TTC549 (cell line): ENCODE measurements around the gene JMJD7.

ENCODE experiments used
- FAIRE-seq: peaks from 2 replicates; lab custom pipeline; 2012; peaks lifted over from hg19 to GRCh38; lab: Jason Lieb, UNC

The JMJD7 gene

DNA sequence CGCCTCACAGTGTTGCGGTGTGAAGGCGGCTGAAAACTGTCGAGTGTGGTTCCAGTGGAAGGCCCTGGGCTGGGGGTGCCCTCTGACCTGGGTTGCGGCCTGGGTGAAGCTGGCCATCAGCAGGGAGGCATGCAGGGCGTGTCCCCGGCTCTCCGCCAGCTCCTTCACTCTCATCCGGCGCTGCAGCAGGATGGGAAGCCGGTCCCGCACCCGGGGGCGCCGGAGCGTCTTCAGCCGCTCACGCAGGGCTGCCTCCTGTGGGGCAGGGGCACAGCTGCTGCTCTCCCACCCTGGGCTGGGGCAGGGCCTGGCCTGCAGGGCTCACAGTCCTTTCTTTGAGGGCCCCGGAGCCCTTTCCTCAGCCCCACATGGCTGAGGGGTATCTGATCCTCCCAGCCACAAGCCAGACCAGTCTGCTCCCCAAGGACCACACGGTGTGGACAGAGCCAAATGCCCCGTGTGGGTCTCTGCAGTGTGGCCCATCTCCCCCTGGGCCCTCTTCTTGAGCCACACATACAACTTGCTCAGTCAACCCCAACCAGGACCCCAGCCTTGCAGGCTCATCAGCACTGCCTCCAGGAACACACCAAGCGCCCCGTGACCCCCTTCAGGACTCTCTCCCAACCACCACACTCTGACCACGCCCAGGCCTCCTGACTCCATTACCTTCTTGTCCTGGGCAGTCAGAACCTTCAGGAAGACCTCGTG lies 39.1 kb downstream of the JMJD7 start:
- FAIRE-seq = no peak

DNA sequence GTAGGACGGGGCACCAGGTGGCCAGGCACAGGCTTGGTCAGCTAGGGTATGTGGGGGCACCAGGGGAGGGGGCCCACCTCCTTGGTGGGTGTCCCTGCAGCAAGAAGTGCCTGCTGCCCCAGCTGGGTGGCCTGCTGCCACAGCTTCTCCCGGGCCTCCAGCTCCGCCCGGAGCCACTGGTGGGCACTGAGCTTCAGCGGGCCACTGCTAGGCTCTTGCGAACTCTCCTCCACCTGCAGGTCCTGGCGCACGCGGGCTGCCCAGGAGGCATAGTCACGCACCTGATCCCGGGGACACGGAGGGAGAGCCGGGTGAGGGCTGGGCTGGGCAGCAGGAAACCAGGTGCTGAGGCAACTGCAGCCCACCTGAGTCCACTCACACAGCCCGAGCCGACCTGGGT lies 40.4 kb downstream of the JMJD7 start:
- no peak for FAIRE-seq

DNA sequence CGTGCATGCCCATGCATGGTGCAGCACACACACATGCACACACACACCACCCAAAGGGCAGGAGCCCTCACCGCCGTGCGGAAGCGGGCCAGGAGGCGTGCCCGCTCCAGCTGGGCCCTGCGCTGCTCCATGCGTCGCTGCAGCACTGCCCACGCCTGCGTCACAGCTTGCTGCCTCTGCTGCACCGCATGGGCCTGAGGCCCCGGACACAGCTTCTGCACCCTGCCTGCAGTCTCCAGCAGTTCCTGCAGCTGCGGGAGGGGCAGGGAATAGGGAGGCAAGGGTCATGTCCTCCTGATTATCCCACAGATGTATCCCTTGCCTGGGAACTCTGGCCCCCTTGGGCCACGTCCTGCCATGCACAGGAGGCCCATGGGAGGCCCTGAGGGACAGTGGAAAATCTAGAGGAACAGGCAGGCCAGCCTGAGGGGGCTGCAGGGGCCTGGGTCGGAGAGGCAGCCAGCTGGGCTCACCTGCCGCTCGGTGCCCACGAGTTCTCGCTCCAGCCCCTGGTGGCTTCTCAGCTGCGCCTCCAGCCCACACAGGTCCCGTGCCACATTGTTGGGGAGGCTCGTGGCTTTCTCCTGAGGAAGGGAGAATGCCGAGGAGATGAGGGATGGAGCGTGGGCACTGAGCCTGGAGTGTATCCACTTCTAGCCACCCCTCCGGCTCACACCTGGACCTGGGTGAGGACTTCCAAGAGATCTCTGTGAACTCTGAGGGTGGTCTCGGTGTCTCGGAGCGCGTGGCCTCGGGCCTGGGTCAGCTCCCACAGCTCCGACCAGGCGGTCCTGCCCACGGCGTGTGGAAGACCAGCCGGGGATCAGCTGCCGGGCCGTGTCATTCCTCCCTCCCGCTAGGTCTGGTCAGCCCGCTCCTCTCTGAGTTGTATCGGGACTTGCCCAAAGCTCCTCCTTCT lies 42.1 kb downstream of the JMJD7 start:
- FAIRE-seq = no peak

DNA sequence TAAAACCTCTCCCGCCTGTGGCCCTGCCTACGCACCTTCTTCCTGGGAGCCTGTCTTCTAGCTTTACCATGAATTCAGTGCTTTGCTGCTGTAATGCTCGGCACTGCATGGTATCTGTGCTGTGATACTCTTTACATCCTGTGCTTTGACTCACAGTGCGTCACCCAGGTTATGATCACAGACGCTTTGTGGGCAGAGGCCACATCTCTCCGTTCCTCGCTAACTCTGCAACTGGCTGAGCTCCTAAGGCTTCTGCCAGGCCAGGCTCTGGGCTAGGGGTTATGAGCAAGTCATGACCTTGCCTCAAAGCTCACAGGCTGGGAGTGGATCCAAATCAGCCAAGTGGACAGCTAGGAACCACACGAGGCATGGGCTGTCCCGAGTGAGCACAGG lies 42.8 kb downstream of the JMJD7 start:
- no peak for FAIRE-seq

DNA sequence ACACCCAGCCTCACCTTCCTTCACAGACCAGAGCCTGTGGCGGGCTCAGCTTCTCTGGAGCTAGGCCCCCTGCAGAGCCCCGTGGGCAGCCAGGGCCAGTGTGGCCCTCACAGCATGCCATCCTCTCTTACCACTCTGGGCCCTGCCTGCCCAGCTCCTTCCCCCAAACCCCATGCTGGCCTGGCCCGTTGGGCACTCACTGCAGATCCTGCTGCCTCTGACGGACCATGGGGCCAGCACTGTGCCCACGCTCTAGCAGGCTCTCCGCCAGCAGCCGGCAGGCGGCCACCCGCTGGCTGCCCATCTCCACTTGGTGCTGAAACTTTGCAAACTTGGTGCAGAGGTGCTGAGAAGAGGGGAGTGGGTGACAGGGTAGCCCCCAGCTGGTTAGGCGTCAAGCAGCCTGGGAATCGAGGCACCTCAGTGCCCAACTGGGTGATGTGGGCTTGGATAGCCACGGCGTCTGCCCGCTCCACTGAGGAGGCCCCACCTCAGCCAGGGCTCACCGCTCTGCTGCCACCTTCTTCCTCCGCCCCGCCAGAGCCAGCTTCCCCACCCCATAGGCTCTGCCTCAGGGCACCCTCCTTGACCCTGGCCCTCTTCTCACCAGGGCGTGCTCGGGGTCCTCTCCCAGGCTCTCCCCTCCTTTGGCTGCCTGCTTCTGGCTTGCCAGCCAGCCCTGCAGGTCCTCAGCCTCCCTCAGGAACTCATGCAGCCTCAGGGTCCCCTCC lies 43.4 kb downstream of the JMJD7 start:
- FAIRE-seq = no peak

DNA sequence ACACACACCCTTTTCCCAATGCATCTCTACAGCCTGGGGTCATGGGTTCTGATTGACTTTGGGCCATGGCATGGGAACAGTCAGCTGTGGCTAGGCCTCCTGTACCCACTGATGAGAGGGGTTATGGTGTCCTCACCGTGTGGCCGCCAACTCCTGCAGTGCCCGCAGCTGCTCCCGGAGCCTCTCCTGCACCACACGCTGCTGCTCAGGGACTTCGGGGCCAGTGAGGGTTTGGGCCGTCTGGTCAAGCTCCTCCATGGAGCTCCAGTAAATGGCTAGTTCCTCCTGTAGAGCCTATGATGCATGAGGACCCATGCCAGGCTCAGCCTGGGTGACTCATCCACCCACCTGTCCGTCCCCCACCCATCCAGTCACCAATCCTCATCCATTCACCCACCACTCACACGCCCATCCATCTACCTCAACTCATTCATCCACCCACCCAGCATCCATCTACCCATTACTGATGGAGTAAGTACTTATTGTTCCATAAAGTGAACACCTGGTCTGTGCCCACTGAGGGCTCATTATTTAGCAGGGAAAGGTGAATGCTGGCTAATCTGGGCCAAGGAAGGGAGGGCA lies 44.4 kb downstream of the JMJD7 start:
- FAIRE-seq = no peak

DNA sequence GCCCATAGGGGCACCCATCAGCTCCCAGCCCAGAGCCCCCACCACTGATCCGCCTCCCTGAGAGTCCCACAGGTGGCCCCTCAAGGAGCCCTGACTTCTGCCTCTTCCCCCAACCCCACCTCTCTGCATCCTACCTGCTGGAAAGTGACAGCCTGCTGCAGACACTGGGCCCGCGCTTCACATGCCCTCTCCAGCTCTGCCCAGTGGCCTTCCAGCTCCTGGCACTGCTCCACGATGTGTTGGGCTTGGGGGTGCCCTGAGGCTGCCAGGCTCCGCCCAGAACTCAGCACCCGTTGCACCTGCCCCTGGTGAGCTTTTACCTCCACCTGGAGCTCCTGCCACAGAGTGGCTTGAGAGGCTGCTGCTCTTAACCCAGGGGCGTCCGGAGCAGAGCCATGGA lies 45.8 kb downstream of the JMJD7 start:
- no peak for FAIRE-seq

DNA sequence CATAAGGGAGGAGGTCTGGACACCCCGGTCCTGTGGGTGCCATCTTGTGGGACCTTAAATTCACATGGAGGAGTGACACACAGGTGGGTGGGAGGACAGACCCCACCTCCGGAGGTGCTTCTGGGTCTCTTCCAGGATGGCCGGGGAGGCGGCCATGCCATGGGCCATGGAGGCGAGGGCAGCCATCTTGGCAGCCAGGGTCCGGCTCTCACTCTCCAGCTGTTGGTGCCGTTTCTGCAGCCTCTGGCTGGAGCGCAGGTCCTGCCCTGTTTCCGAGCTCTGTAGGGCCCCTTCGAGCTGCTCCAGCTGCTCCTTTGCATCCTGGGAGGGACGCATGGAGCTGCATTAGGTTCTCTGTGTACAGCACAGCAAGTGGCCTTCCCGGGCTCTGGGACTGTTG lies 46.8 kb downstream of the JMJD7 start:
- FAIRE-seq = no peak

DNA sequence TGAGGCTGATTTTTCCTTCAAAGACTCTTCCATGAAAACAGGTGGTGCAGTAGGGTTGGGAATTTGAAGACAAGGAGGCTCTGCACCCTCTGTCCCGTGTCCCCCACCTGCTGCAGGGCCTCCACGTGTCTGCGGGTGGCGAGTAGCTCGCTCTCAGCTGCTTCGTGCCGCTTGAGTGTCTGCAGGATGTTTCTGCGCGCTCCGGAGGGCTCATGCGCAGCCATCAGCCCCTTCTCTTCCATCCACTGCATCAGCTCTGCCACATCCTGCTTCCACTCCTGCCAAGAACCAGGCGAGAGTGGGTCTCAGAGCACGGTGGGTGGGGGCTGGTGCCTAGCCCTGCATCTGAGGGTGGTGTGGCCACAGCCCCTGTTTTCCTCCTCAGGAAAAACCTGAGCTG lies 48.1 kb downstream of the JMJD7 start:
- no peak for FAIRE-seq

DNA sequence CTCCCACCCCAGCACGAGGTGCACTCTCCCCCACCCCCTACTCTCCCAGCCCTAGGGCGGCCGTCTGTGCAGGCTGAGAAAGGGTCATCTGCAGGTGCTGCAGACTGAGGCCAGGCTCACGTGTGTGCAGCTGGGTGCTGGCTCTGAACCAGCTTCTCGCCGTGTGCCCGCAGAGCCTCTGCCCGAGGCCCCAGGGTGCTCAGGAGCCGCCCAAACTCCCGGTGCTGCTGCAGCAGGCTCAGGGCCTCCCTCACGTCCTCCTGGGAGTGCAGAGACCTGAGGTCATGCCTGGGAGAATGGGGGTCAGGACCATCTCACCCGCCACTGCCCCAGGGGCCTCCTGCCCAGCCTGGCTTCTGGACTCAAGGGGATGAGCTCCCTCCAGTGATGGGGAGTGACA lies 48.8 kb downstream of the JMJD7 start:
- no peak for FAIRE-seq

DNA sequence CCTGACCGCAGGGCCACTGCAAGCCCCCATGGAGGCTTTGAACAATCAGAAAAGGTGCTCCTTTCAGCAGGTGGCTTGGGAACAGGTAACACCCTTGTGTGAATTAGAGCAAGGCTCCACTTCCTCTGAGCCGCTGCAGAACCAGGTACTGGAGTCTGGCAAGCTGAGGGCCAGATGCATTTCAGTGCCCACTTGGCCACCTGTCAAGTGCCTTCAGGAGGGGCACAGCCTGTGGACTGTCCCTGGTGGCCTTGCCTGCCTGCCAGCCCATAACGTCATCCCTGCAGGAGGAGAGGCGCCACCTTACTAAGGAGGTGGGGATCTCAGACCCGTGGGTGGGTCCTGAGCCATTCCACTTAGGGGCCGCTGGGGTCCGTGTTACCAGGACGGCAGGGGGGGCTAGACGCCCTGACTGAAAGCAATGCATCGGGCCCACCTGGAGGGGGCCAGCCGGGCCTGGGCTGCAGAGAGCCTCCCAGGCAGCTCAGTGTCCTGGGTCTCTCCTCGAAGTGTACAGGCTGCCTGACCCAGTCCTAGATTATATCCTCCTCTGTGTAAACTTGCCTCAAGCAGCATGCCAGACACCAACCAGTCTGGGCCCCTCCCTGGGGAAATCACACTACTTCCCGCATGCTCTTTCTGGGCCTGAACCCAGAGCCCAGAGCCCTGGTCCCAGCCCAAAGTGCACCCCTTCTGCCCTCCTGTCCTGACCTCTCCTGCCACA lies 49.9 kb downstream of the JMJD7 start:
- no peak for FAIRE-seq

DNA sequence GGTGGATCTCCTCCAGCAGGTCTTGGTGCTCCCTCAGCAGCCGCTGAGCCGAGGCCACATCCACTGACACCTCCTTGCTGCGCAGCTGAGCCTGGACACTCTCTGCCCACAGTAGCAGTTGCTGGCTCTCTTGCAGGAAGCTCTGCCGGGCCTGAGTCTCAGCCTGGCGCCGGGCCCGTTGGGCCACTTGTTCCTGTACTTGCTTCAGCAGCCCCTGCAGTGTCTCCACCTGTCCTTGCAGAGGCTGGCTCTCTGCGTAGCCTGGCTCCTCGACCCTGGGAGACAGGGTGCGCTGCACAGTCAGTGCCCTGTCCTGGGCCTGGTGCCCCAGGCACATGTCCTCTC lies 50.4 kb downstream of the JMJD7 start:
- no peak for FAIRE-seq

DNA sequence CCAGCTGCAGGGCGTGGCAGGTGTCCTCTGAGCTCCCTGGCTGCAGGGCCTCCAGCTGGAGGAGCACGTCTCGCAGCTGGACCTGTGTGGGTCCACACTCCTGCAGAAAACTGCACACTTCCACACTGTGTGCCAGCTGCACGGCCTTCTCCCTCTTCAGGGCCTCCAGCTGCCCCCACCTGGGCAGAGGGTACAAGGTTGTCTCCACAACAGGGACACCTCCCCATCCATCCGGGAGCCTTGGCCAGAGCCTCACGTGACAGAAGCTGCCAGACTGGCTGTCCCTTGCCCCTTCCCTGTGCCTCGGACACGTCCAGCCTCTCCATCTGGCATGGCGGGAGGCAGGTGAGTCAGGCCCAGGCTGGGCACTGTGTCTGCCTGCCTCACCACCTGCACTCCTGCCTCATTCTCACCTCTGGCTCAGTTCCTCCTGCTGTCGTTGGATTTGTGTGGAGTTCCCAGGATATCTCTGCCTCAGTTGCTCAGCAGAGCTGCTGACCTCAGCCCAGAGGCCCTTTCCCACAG lies 51.5 kb downstream of the JMJD7 start:
- FAIRE-seq = no peak

DNA sequence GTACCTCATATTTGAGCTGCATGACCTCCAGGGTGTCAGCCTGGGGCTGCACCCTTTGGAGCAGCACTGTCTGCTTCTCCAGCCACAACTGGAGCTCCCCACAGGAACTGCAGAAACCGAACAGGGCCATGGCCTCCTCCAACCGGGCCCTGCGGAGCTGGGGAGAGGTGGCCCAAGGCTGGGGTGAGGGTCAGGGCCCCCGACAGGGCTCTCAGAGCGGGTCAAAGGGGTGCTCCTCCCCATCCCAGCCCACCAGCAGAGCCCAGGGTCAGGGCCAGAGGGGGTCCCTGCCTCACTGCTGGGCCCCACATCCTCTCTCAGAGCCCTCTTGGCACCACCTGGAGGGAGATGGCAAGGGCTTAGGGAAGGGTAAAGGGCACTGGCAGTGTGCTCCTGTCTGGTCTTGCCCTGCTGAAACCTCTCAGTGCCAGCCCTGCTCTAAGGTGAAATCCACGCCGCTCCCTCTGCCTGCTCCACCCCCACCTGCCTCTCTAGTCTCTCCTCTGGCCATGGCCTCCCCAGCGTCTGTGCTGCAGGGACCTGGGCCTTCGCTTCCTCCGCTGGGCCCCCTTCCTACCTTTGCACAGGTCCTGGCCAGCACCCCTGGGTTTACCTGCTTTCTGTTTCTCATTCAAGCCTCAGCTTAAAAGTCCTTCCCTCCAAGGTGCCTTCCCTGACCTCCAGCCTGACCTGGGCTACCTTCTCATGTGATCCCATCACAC lies 52.4 kb downstream of the JMJD7 start:
- no peak for FAIRE-seq

DNA sequence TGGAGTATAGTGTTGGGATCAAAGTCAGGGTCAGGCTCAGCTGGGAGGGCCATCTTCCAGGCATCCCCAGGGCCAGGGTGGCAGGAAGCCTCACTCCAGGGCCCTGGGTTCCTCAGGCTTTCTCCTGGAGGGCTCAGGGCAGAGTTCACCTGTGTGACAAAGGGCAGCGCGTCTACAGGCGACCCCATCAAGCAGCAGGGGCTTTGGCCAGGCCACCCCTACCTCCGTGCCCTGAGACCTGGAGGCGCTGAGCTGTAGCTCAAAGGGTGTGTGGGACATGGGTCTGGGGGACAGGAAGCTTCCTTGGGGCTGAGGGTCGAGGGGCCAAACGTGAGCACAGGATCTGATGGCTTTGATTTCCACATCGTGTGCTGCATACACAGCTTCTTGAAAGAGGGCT lies 53.2 kb downstream of the JMJD7 start:
- FAIRE-seq = no peak

DNA sequence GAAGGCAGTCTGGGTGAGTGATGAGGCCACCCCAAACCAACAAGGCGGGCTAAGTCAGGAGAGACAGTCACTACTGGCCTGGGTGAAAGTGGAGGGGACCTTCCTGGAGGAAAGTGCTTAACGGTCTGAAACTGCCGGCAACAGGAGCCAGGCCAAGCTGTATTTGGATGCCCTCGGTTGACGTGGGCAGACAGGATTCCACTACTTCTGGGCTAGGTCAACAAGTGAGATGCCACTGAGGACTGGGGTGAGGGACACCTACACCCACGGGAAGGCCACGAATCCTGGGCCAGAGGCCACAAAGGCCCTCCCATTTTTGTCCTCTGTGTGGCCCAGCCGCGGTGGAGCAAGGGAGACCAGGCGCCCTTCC lies 53.6 kb downstream of the JMJD7 start:
- no peak for FAIRE-seq

DNA sequence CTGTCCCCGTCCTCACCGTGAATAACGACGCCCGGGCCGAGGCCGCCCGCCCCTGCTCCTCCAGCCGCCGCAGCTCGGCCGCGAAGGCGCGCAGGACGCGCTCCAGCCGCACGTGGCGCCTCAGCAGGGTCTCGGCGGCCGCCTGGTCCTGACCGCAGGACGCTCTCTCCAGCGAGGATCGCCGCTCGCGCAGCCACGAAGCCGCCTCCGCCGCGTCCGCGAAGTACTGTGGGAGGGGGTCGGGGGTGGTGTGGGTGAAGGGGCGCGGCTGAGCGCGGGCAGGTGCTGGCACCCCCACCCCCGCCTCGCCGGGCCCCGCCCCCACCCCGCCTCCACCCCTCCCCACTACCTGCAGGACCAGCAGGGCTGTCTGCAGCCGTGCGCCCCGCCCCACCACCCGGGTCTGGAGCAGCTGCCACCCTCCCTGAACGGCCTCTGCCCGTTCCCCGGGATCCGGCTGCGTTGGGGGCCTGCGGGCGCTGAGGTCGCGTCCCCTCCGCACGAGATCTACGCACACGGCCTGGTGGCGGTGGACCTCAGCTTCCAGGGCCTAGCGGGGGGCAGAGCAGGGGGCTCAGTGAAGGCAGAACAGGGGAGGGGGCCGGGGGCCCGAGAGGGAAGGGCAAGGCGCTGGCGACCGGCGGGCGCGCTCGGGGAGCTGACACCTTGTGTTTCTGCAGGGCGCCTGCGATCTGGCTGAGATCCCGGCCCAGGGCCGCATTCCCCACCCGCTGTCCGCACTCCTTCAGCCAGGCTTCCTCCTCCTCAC lies 54.2 kb downstream of the JMJD7 start:
- FAIRE-seq = no peak

DNA sequence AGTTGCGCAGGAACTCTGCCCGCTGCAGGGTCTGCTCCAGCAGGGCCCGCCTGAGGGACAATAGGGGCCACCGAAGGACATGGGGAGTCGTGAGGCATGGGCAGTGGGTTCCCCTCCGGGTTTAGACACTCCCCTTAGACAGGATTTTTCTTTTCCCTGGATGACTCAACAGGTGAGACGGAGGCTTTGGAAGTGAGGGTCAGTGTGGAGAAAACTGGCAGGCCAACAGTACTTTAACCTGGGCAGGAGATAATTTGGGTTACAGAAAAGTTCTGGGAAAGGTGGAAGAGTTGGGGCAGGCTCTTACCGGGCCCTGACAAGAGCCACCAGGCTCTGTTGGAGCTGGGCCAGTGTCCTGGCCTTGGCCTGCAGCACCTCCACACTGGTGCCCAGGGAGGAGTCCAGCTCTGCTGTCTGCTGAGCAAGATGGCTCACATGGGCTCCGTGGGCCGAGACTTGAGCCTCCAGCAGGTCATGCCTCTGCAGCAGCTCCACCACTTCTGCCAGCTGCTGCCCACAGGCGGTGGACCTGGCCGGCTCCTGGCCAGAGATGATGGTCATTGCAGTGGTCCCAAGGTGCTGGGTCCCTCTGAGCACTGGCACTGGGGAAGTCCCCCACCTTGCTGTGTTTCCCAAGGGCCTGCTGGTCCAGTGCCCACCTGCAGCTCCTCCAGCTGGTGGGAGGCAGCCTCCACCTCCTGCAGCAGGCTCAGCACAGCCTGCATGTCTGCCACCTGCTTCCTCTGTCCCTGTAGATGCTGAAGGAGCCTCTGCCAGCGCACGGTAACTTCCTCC lies 55.0 kb downstream of the JMJD7 start:
- FAIRE-seq = no peak

DNA sequence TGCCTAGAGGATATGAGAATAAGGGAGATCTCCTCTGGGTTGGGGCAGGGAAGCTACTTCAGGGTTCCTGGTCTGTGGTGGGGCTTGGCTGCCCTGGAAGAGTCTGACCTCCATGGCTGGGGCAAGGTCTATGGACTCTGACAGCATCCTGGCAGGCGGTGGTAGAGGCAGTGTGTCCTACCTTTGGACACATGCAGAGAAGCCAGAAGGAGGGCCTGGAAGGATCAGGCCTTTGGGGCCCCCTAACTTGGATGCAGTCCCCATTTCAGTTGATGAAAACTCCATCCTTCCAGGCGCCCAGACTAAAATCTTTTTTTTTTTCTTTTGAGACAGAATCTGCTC lies 55.6 kb downstream of the JMJD7 start:
- no peak for FAIRE-seq

DNA sequence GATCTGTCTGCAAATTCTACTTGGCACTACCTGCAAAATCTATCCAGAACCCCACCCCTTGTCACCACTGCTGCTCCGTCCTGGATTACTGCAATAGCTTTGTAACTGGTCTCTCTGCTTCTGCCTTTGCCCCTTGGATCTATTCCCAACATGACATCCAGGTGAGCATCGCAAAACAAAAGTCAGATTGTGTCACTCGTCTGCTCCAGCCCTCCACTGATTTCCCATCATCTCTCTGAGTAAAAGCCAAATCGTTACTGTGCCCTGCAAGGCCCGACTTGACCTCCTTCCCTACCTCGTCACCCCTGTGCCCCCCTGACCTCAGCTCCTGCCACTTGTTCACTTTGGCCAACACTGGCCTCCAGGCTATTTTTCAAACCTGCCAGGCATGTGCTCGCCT lies 56.6 kb downstream of the JMJD7 start:
- FAIRE-seq = no peak
